ENCODE measurements around the gene MFSD6.

DNA sequence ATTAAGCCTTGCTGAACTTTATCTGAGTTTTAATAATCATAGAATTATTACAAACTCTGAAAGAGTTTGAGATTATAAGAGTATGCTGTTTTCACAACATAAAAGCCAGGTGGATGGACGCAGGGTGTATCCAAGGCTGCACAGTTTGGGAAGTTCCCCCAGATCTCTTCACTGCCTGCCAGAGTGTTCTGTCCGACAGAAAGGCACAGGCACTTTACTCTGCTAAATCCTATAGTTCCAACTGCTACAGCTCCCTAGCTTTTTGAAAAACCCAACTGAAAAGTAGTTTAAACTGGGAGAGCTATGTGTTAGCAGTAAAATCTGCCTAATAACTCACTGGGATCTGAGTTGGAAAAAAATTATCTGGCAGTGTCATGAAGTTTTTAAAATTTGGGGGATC is 38.0 kb downstream of the MFSD6 start:
- TF ChIP-seq EP300 (IDR thresholded peaks at IDR 0.05; ENCODE audit: low read depth) (no peak), POLR2AphosphoS5 (IDR thresholded peaks at IDR 0.05) (no peak)
